ENCODE measurements around the gene SETD1B.

SETD1B gene

DNA sequence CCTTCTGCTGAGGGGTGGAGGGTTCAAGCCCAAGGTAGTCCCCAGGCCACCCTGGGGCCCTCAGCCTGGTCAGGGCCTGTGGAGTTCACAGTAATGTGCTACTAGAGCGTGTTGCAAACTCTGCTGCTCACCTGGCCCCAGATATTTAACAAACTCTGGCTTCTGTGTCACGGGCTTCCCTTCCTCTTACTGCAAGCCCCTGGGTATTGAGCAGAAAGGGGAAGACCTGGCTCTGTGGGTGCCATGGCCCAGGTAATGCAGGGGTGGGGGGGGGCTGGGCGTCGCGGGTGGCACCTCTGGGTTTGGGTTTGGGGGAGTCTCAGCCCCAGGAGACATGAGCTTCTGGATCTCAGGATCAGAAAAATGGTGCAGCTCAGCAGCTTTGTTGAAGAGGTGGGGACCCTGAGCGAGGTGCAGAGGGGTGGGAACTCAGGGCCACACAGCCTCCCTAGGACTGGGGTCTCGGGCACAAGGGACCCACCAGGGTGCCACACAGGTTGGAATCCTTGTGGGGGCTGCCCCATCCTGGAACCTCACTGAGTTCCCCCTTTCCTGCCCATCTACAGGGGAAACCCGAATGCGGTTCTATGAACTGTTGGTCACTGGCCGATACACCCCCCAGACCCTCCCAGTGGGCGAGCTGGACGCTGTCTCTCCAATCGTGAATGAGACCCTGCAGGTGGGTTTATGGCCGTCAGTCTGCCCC lies 4.0 kb downstream of the SETD1B start:
- DNase-seq (ENCODE audit: low spot score) = peak; percentile 44

DNA sequence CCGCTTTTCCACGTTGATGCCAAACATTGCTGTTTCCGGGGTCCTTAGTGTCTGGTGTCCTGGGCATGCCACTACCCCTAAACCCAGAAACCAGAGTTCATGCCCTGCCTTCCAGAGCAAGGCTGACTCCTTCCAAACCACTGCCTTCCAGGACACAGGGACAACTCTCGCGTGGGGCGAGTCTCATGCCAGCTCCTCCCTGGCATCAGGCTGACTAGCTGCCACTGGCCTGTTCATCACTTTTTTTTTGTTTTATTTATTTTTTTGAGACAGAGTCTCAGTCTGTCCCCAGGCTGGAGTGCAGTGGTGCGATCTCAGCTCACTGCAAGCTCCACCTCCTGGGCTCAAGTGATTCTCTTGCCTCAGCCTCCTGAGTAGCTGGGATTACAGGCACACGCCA lies 4.8 kb downstream of the SETD1B start:
- DNase-seq (ENCODE audit: low spot score) = no peak

DNA sequence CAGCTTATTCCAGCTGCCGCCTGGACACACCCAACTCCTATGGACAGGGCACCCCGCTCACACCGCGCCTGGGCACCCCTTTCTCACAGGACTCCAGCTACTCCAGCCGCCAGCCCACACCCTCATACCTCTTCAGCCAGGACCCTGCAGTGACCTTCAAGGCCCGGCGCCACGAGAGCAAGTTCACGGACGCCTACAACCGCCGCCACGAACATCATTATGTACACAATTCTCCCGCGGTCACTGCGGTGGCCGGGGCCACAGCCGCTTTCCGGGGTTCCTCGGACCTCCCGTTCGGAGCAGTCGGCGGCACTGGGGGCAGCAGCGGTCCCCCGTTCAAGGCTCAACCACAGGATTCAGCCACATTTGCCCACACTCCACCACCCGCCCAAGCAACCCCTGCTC lies 5.9 kb downstream of the SETD1B start:
- DNase-seq (ENCODE audit: low spot score) = no peak

- peak; percentile 52 for DNase-seq (ENCODE audit: low spot score)
Measured at GRCh38 chr12:121810234-121810817, 6.5 kb downstream of the SETD1B start.

DNA sequence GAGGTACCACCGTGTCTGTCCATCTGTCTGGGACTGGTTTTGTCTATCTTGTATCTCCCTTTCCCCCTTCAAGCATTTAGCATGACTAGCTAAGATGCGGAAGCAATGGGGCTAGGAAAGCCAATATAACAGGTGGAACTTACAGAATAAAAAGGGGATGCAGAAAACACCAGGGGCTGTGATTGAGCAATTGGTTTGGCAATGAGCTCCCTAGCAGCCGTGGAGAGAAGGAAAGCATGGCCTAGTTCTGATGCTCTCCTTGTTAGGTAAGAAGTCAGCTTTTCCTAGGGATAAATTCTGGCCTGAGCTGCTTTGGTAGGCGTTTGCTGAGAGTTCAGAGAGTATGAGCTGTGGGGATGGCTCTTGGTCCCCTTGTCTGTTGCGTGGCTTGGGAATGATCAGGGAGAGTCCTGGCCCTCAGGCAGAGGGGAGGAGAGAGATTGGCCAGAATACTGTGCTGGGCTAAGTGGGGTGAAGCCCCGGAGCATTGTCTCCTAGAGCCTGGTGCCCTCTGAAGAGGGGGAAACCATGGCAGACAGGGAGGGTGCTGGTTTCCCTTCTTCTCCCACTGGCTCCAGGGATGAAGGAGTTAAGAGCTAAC lies 7.1 kb downstream of the SETD1B start:
- DNase-seq (ENCODE audit: low spot score) = peak; percentile 59

GRCh38 chr12:121811434-121812319 lies 7.9 kb downstream of the SETD1B start:
- peak; percentile 93 for DNase-seq (ENCODE audit: low spot score)

DNA sequence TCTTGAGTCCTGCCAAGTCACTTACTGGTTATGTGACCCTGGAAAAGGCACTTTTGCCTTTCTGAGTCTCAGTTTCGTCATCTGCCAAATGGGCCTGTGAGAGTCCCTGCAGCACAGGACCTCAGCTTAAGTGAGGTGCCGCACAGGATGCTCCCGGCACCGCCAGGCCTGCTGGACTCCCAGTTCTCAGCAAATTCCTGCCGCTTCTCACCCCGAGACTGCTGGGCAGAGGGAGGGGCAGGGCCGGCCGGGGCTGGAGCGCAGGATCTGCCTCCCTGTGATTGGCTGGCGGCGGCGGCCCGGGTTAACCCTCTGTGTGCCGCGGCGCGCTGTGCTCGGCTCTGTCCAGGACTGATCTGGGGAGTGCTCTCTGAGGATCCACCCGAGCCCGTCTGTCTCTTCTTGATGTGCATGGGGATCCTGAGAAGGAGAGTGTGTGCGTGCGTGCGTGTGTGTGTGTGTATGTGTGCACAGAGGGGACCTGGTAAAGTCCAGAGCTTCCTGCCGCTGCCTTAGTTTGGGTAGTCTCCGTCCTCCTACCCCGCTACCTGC lies 8.6 kb downstream of the SETD1B start:
- DNase-seq (ENCODE audit: low spot score) = peak; percentile 95

GRCh38 chr12:121812921-121813896 lies 9.4 kb downstream of the SETD1B start:
- no peak for DNase-seq (ENCODE audit: low spot score)

DNA sequence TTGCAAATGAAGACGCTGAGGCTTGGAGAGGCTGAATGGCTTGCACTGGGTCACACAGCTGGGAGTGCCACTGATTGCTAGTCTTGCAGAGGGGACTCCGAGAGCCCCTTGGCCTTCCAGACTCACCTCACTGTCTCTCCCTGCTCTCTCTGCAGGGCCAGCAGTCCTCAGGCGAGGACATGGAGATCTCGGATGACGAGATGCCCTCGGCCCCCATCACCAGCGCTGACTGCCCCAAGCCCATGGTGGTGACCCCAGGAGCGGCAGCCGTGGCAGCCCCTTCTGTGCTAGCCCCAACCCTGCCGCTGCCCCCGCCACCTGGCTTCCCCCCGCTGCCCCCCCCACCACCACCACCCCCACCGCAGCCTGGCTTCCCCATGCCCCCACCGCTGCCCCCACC lies 10.1 kb downstream of the SETD1B start:
- no peak for DNase-seq (ENCODE audit: low spot score)

- DNase-seq (ENCODE audit: low spot score) = no peak
Measured at GRCh38 chr12:121814429-121815119, 10.8 kb downstream of the SETD1B start.

DNA sequence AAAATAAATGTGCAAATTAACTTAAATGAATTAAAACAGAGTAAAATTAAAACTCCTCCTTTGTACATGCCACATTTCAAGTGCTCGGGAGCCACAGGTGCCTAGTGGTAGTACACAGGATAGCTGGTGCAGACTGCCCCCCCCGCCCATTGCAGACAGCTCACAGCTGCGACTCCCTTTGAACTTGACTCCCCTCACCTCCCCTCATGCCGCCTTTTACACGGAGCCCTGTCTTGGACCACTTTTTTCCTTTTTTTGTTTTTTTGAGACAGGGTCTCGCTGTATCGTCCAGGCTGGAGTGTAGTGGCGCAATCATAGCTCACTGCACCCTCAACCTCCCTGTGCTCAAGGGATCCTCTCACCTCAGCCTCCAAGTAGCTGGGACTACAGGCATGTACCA lies 11.5 kb downstream of the SETD1B start:
- no peak for DNase-seq (ENCODE audit: low spot score)

GRCh38 chr12:121816925-121817647 lies 13.3 kb downstream of the SETD1B start:
- DNase-seq (ENCODE audit: low spot score) = no peak

GRCh38 chr12:121817648-121818043 lies 13.8 kb downstream of the SETD1B start:
- DNase-seq (ENCODE audit: low spot score) = no peak

DNA sequence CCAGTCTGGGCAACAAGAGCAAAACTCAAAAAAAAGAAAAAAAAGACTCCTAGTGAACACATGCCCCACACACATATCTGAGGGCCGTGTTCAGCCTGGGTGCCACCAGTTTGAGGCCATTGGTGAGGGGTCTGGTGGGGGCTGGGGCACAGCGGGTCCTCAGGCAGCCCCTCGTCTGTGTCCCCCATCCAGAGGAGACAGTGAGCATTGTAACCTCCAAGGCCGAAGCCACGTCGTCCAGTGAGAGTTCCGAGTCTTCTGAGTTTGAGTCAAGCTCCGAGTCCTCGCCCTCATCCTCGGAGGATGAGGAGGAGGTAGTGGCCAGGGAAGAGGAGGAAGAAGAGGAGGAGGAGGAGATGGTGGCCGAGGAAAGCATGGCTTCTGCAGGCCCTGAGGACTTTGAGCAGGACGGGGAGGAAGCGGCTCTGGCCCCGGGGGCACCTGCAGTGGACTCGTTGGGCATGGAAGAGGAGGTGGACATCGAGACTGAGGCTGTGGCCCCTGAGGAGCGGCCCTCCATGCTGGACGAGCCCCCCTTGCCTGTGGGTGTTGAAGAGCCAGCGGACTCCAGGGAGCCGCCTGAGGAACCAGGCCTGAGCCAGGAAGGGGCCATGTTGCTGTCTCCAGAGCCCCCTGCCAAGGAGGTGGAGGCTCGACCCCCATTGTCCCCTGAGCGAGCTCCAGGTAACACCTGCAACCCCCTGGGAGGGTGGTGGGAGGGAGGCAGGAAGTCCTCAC lies 15.6 kb downstream of the SETD1B start:
- DNase-seq (ENCODE audit: low spot score) = no peak

DNA sequence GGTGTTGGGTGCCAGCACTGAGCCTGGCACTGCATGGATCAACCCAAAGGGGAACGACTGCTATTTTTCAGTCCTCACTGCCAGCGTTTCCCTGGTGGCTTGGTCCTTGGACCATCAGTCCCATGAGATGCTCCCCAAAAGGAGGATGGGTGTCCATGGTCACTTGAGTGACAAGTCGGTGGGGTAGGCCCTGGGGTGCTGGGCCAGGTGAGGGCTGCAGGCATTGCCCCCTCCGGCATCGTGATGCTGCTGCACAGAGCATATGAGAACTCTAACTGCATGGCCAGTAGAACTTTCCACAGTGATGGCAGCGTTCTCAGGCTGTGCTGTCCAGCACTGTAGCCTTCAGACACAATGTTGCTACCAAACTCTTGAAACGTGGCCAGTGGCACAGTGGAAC lies 16.2 kb downstream of the SETD1B start:
- no peak for DNase-seq (ENCODE audit: low spot score)

- DNase-seq (ENCODE audit: low spot score) = peak; percentile 46
Measured at GRCh38 chr12:121822393-121823100, 18.7 kb downstream of the SETD1B start.

DNA sequence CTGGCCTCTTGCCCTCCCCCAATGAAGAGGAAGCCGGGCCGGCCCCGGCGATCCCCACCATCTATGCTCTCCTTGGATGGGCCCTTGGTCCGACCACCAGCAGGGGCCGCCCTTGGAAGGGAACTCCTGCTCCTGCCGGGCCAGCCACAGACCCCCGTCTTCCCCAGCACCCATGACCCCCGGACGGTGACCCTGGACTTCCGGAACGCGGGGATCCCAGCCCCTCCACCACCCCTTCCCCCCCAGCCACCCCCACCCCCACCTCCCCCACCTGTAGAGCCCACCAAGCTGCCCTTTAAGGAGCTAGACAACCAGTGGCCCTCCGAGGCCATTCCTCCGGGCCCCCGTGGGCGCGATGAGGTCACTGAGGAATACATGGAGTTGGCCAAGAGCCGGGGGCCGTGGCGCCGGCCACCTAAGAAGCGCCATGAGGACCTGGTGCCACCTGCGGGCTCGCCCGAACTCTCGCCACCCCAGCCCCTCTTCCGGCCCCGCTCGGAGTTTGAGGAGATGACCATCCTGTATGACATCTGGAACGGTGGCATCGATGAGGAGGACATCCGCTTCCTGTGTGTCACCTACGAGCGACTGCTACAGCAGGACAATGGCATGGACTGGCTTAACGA lies 19.4 kb downstream of the SETD1B start:
- peak; percentile 60 for DNase-seq (ENCODE audit: low spot score)

DNA sequence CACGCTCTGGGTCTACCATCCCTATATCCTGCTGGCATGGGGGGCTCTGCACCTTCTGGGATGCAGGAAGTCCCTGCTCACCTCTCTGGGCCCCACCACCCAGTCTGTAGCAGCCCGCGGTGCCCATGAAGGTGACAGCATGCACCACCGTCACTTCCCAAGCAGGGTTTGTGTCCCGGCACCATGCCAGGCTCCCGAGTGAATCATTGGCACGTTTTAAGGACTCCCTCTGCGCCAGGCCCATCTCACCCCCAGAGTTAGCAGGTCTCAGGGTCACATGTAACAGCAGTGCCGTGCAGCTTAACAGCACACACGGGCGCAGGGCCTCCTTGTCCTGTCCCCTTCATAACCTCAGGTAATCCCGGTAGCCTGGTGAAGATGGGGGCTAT lies 19.9 kb downstream of the SETD1B start:
- DNase-seq (ENCODE audit: low spot score) = no peak

Data from ecto neural progenitor cell (in vitro differentiated cells).